LNCaP clone FGC (cell line): ENCODE data around the gene PPP2R5E.

Experiments
- DNase-seq: peaks from one replicate; pipeline ENCODE4 v3.0.0-alpha.2; 2011; ENCODE audit warnings: low read depth
- H3K4me3 ChIP-seq: 2 replicates; pipeline ENCODE4 v1.5.1; 2011; ENCODE audit warnings: mild to moderate bottlenecking, low read depth, low read length, control low read depth
- CTCF ChIP-seq: IDR thresholded peaks from 2 replicates; pipeline ENCODE4 v1.5.1; 2012; ENCODE audit warnings: mild to moderate bottlenecking; ENCODE audit not compliant: control insufficient read depth, insufficient read depth; ENCODE audit errors: extremely low read depth

The PPP2R5E gene

GRCh38 chr14:63483315-63483714 is 59.9 kb downstream of the PPP2R5E start:
- DNase-seq = no peak
- no peak overlapping the region for H3K4me3 ChIP-seq
- no peak for TF ChIP-seq CTCF

- H3K4me3 ChIP-seq = no peak overlapping the region
- no peak for DNase-seq
- no peak for TF ChIP-seq CTCF
These were observed 62.6 kb downstream of the PPP2R5E start for GRCh38 chr14:63480599-63480998.

- no peak overlapping the region for H3K4me3 ChIP-seq
- no peak for TF ChIP-seq CTCF
- DNase-seq = no peak
These were observed 64.7 kb downstream of the PPP2R5E start for GRCh38 chr14:63478437-63478852.

GRCh38 chr14:63478010-63478409 is 65.2 kb downstream of the PPP2R5E start:
- DNase-seq = no peak
- no peak overlapping the region for H3K4me3 ChIP-seq
- no peak for TF ChIP-seq CTCF

GRCh38 chr14:63477556-63477955 is 65.6 kb downstream of the PPP2R5E start:
- no peak for DNase-seq
- no peak overlapping the region for H3K4me3 ChIP-seq
- TF ChIP-seq CTCF = no peak

GRCh38 chr14:63475761-63476160 is 67.4 kb downstream of the PPP2R5E start:
- no peak overlapping the region for H3K4me3 ChIP-seq
- TF ChIP-seq CTCF = no peak
- no peak for DNase-seq

- no peak for DNase-seq
- TF ChIP-seq CTCF = no peak
- H3K4me3 ChIP-seq = no peak overlapping the region
These were observed 68.3 kb downstream of the PPP2R5E start for GRCh38 chr14:63474844-63475243.
